PC-9 (cell line): ENCODE results near the gene CLTCL1. TPM values are rescaled to one million over a fixed set of nuclear protein-coding genes. Genes with fewer than 3 reads are reported as not detected.

Experiments used
- BruUV-seq: library from RNA; stranded (reverse); fragments of 400-500 nt; replicated peaks from 2 replicates; lab custom pipeline; 2021; lab: Mats Ljungman, UMichigan
- CTCF ChIA-PET: fragments of 300-600 bp; sonication (Branson Sonifier 250); formaldehyde crosslinking; loops from one replicate; lab custom pipeline; 2022; ENCODE audit warnings: antibody characterized with exemption; lab: Charles Lee
- POLR2A ChIA-PET: fragments of 300-600 bp; sonication (Branson Sonifier 250); formaldehyde crosslinking; loops from one replicate; lab custom pipeline; 2022; ENCODE audit warnings: antibody characterized with exemption; ENCODE audit not compliant: unreplicated experiment; lab: Charles Lee
- DNase-seq, 2 experiments: peaks; one replicate each; pipeline versions ENCODE4 v3.0.0 to v3.0.0-alpha.2; 2015 to 2022; ENCODE audit warnings: mixed read lengths in 1 of 2
- H2AFZ ChIP-seq: fragments of 200-600 bp; sonication (generic); 2 replicates; pipeline ENCODE4 v1.8.1; 2017; ENCODE audit warnings: antibody characterized with exemption
- H3F3A ChIP-seq: fragments of 200-600 bp; sonication (generic); 2 replicates; pipeline ENCODE4 v1.8.1; 2017; ENCODE audit warnings: antibody characterized with exemption, mild to moderate bottlenecking, low read depth; ENCODE audit not compliant: insufficient read depth
- H3K27ac ChIP-seq: fragments of 200-600 bp; sonication (generic); 2 replicates; pipeline ENCODE4 v1.6.1; 2016; ENCODE audit warnings: mixed run types
- H3K27me3 ChIP-seq: fragments of 200-600 bp; sonication (generic); 2 replicates; pipeline ENCODE4 v1.6.1; 2016; ENCODE audit warnings: low read depth, mixed run types; ENCODE audit not compliant: insufficient read depth
- H3K36me3 ChIP-seq: fragments of 200-600 bp; sonication (generic); 2 replicates; pipeline ENCODE4 v1.6.1; 2016; ENCODE audit warnings: low read depth, mixed run types
- H3K4me1 ChIP-seq: fragments of 200-600 bp; sonication (generic); replicated peaks from 2 replicates; pipeline ENCODE4 v1.6.1; 2016; ENCODE audit warnings: mixed run types; ENCODE audit not compliant: insufficient read depth
- H3K4me2 ChIP-seq: fragments of 200-600 bp; sonication (generic); 2 replicates; pipeline ENCODE4 v1.6.1; 2017; ENCODE audit warnings: mixed run types
- H3K4me3 ChIP-seq: fragments of 200-600 bp; sonication (generic); 2 replicates; pipeline ENCODE4 v1.6.1; 2016; ENCODE audit warnings: mixed run types
- H3K79me2 ChIP-seq: fragments of 200-600 bp; sonication (generic); 2 replicates; pipeline ENCODE4 v1.6.1; 2017; ENCODE audit warnings: low read depth, mixed run types
- H3K9me2 ChIP-seq: fragments of 200-600 bp; sonication (generic); 2 replicates; pipeline ENCODE4 v1.8.1; 2017; ENCODE audit warnings: mild to moderate bottlenecking; ENCODE audit not compliant: insufficient read depth
- H3K9me3 ChIP-seq: fragments of 200-600 bp; sonication (generic); 2 replicates; pipeline ENCODE4 v1.8.1; 2016; ENCODE audit warnings: low read depth; ENCODE audit not compliant: insufficient read depth
- H4K20me1 ChIP-seq: fragments of 200-600 bp; sonication (generic); 2 replicates; pipeline ENCODE4 v1.8.1; 2017; ENCODE audit not compliant: insufficient read depth
- CTCF ChIP-seq: fragments of 200-600 bp; sonication (generic); conservative IDR thresholded peaks from 2 replicates; pipeline ENCODE4 v1.6.1; 2017; ENCODE audit warnings: mixed run types, antibody characterized with exemption, mild to moderate bottlenecking, moderate library complexity
- EZH2 ChIP-seq: fragments of 200-600 bp; sonication (generic); IDR thresholded peaks from 2 replicates; pipeline ENCODE4 v1.8.0; 2017; ENCODE audit warnings: antibody characterized with exemption, low read depth
- intact Hi-C: fragments of 100-400 bp; cut with micrococcal nuclease; formaldehyde crosslinking; loops from one replicate; pipeline ENCODE4 v1.10.0; 2022; ENCODE audit not compliant: unreplicated experiment
- total RNA-seq: library from RNA; stranded (reverse); gene quantifications from 2 replicates; pipeline ENCODE4 v1.2.3, GENCODE V29; 2021

Gene CLTCL1
- total RNA-seq, 1 experiment from 2014 or later = 7.2 TPM

- no peak for DNase-seq
- Histone ChIP-seq H3K27ac (no peak overlapping the region), H3K9me2 (no peaks in the 10 kb centered on the region), H3F3A (peaks cover 4% of the 10 kb centered on the region; the same call in 1 of the 2 replicates), H3K9me3 (no peaks in the 10 kb centered on the region), H3K4me2 (no peak overlapping the region), H3K36me3 (peaks cover 3% of the 10 kb centered on the region), H2AFZ (no peak overlapping the region), H3K4me1 (peaks cover 5% of the 10 kb centered on the region; the same call in 1 of the 2 replicates), H3K27me3 (no peaks in the 10 kb centered on the region), H3K79me2 (peaks cover 21% of the 10 kb centered on the region), H4K20me1 (no peaks in the 10 kb centered on the region), H3K4me3 (no peak overlapping the region)
- intact Hi-C loops = no loop called here
- BruUV-seq = no TSS peak
- TF ChIP-seq EZH2 = no peak
- no peak for TF ChIP-seq CTCF
- ChIA-PET POLR2A (no interaction called here), CTCF (interaction anchor here (0.7 kb wide), 1 partner anchor 40 kb away, joined by 9 read pairs; no protein-coding TSS in a partner anchor)
Measured at GRCh38 chr22:19142394-19142793, 149.1 kb downstream of the CLTCL1 start.

- H3K4me2 ChIP-seq = no peak overlapping the region
- ChIA-PET CTCF (no interaction called here), POLR2A (no interaction called here)
- peaks cover 21% of the 10 kb centered on the region for H3K79me2 ChIP-seq
- peaks cover 3% of the 10 kb centered on the region for H3K36me3 ChIP-seq
- no peak for DNase-seq
- H3K9me3 ChIP-seq = no peaks in the 10 kb centered on the region
- no peaks in the 10 kb centered on the region for H3K27me3 ChIP-seq
- no peaks in the 10 kb centered on the region for H4K20me1 ChIP-seq
- TF ChIP-seq EZH2 = no peak
- TF ChIP-seq CTCF = no peak
- peaks cover 4% of the 10 kb centered on the region; the same call in 1 of the 2 replicates for H3F3A ChIP-seq
- no peak overlapping the region for H3K4me3 ChIP-seq
- no peak overlapping the region for H2AFZ ChIP-seq
- peaks cover 5% of the 10 kb centered on the region; the same call in 1 of the 2 replicates for H3K4me1 ChIP-seq
- H3K9me2 ChIP-seq = no peaks in the 10 kb centered on the region
- BruUV-seq = no TSS peak
- intact Hi-C loops = no loop called here
- H3K27ac ChIP-seq = no peak overlapping the region
Measured at GRCh38 chr22:19139974-19140373, 151.5 kb downstream of the CLTCL1 start.

DNA sequence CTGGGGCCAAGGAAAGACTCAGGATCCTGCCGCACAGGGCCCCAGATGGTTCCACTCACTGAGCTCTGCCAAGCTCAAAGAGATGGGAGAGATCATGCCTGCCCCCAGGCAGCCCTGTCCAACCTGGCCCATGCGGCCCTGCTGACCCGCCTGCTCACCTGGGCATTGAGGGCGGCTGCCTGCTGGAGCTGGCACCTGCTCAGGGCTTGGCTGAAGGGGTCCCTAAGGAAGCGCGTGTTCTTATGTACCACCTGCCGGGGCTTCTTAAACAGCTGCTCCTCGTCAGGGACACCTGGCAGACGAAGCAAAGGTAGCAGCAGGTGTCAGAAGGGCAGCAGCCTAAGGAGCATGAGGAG is 152.5 kb downstream of the CLTCL1 start:
- H3K27me3 ChIP-seq = no peaks in the 10 kb centered on the region
- intact Hi-C loops = no loop called here
- BruUV-seq = no TSS peak
- H3K4me2 ChIP-seq = no peak overlapping the region
- no peak overlapping the region for H2AFZ ChIP-seq
- no peak for DNase-seq
- no peak for TF ChIP-seq CTCF
- no peak for TF ChIP-seq EZH2
- no peak overlapping the region for H3K4me3 ChIP-seq
- peaks cover 4% of the 10 kb centered on the region; the same call in 1 of the 2 replicates for H3F3A ChIP-seq
- H3K9me2 ChIP-seq = no peaks in the 10 kb centered on the region
- ChIA-PET CTCF (no interaction called here), POLR2A (no interaction called here)
- H4K20me1 ChIP-seq = no peaks in the 10 kb centered on the region
- H3K36me3 ChIP-seq = peaks cover 3% of the 10 kb centered on the region
- peaks cover 5% of the 10 kb centered on the region; the same call in 1 of the 2 replicates for H3K4me1 ChIP-seq
- H3K79me2 ChIP-seq = peaks cover 17% of the 10 kb centered on the region
- no peak overlapping the region for H3K27ac ChIP-seq
- H3K9me3 ChIP-seq = no peaks in the 10 kb centered on the region
